ENCODE measurements around the gene REEP6.

DNA sequence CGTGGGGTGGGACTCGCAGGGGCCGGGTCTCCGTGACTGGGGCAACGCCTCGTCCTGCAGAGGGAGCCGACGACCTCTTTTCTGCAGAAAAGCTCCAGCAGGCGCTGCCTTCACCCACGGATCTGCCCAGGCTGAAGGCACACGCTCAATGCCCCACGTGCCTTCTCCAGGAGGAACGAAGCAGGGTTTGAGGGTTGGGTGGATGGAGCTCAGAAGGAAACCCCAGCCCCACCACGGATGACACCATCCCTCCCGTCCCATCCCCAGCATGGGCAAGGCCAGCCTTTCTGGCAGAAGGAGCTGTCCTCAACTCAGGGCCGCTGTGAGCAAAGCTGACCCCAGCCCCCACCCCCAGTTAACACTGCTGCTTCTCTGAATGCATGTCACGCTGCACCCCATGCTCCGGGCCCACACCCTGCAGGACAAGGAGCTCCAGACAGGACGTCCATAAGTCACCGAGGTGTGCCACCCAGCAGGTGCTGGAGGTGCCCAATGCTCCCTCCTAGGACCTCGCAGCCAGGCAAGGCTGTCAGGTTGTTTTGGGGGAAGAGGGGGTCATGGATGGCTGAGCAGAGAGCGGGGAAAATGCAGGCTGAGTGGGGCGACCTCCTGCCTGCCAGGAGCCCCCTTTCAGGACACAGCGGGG is 19.3 kb upstream of the REEP6 start:
- TF ChIP-seq CTCF (IDR thresholded peaks at IDR 0.05) (no peak), POLR2A (IDR thresholded peaks at IDR 0.05) (no peak)

Data from thyroid gland (tissue), 4 donors.